ENCODE results near the gene OR2S2. TPM values are rescaled to one million over a fixed set of nuclear protein-coding genes. Genes with fewer than 3 reads are reported as not detected.

OR2S2 gene
- total and polyA plus RNA-seq, 5 experiments from 2014 or later, result not detected

DNA sequence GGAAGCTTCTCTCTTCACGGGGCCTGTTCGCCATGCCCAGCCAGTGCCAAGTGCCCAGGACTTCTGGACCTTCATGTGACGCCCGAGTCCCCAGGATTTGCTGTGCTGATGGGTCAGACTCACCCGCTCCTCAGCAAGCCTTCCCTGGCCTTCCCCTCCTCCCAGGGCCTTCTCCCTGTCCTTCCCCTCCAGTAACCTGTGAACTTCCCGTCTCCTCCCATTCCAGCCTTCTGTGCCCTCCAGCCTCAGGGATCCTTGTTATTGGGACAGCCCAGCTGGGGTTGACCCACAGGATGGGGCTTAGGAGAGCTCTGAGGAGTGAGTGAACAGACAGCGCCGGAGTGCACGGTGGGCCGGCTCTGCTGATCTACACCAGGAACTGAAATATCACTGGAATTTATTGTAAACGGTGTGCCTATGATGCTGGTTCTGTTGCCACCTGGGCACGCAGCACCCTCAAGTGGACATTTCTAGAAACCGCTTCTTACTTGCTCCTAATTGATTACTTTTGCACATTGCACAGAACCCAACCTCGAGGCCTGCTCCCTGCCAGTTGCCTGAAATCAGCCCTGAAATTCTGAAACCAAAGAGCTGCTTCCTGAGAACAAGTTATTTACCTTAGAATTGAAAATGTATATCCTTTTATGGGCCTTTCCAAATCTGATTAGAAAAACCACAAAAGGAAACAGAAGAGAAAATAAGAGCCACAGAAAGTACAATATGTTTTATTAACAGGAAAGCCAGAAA lies 47.2 kb downstream of the OR2S2 start:
- H3K27me3 Mint-ChIP-seq, result no peaks in the 10 kb centered on the region
- DNase-seq (peak in 8 of 10 donors; percentile 14 to 66 (median 36)), ATAC-seq (peak; percentile 71 to 75)
- H3K4me3 Mint-ChIP-seq, result peak overlapping the region; percentile 47 to 92 (median 72)
- no peaks in the 10 kb centered on the region for H3K36me3 Mint-ChIP-seq
- peaks cover 34 to 56% (median 55%) of the 10 kb centered on the region in 4 donors for H3K4me1 Mint-ChIP-seq
- H3K9me3 Mint-ChIP-seq, result no peaks in the 10 kb centered on the region
- POLR2A ChIA-PET, result interaction anchor here (0.7 to 1.0 kb wide), 2 partner anchors 98 to 175 kb away, joined by 3 read pairs; no protein-coding TSS in a partner anchor
- H3K27ac Mint-ChIP-seq, result peak overlapping the region; percentile 89 to 98 (median 94)

DNA sequence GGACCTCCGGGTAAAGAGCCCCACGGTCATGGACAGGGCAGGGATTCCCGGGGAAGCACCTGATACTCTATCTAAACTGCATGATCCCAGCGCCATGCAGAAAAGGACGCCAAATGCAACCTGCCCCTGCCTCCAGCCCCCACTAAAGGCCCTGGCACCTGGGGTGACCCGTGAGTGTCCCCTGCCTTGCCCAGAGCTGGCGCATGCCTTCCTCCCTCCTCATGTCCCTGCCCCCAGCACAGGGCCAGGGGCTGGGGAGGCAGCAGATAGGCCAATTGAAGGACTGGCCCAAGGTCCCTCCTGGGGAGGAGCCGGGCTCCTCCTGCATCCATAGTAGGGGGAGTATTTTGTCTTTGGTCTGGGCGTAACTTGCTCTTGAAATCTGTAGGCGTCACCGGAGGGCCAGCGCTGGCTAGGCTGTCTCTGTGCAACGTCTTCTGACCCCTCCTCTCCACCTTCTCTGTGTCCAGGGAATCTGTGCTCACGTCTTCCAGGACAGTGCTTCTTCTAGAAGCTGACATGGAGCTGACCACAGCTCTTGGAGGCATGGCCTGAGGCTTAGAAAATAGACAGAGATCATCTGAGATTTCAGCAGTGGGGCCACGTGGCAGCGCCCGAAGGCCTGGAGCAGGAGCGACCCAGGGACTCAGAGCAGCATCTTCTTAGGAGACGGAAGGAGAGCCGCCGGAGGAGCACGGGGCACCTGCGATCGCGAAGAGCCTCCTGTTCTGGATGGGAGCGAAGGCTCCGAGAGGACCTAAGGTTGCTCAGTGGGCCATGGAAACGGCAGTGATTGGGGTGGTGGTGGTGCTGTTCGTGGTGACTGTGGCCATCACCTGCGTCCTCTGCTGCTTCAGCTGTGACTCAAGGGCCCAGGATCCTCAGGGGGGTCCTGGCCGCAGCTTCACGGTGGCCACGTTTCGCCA lies 48.0 kb downstream of the OR2S2 start:
- peaks cover 36 to 57% (median 55%) of the 10 kb centered on the region in 4 donors for H3K4me1 Mint-ChIP-seq
- peak overlapping the region; percentile 65 to 98 (median 91) for H3K27ac Mint-ChIP-seq
- H3K27me3 Mint-ChIP-seq, result no peaks in the 10 kb centered on the region
- ATAC-seq (no peak), DNase-seq (no peak)
- H3K9me3 Mint-ChIP-seq, result no peaks in the 10 kb centered on the region
- H3K4me3 Mint-ChIP-seq, result peak overlapping the region in 5 of 10 donors; percentile 26 to 86 (median 70)
- H3K36me3 Mint-ChIP-seq, result no peaks in the 10 kb centered on the region
- POLR2A ChIA-PET, result interaction anchor here (1.0 to 1.2 kb wide), 2 partner anchors 28 to 174 kb away, joined by 3 to 4 read pairs; no protein-coding TSS in a partner anchor

DNA sequence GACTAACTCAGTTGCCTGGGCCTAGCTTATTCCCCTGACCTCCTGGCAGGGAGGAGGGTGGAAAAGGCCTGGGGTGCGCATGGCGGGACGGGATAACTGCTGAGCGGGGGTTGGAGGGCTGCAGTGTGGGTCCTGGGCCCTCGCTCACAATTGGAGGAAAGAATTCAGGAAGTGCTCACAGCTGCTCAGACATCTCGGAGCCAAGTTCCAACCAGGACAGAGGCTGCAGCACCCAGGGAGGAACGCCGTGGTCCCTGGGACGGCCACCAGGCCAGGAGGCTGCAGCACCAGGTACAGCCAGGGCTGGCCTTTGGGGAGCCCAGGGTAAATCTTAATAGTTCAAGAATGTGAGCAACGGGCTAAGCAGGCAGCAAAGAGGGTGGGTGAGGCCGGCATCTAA lies 48.7 kb downstream of the OR2S2 start, which contains the start of gene SPAAR:
TSS of gene SPAAR (plus strand) at position 217 of the 400 bp plus-strand sequence. CDS start 974 bp downstream, outside the sequence.
- no peak for ATAC-seq
- H3K4me1 Mint-ChIP-seq, result peaks cover 36 to 60% (median 56%) of the 10 kb centered on the region in 4 donors
- H3K27ac Mint-ChIP-seq, result peak within 1 kb of the TSS; percentile 71 to 98 (median 84)
- H3K4me3 Mint-ChIP-seq, result peak within 1 kb of the TSS in 8 of 10 donors; percentile 20 to 86 (median 61)
- no peaks in the 10 kb centered on the region for H3K9me3 Mint-ChIP-seq
- no peak for DNase-seq
- no peaks in the 10 kb centered on the region for H3K36me3 Mint-ChIP-seq
- no peaks in the 10 kb centered on the region for H3K27me3 Mint-ChIP-seq
- POLR2A ChIA-PET, result interaction anchor here (1.2 kb wide), 1 partner anchor 29 kb away, joined by 4 read pairs; no protein-coding TSS in a partner anchor

DNA sequence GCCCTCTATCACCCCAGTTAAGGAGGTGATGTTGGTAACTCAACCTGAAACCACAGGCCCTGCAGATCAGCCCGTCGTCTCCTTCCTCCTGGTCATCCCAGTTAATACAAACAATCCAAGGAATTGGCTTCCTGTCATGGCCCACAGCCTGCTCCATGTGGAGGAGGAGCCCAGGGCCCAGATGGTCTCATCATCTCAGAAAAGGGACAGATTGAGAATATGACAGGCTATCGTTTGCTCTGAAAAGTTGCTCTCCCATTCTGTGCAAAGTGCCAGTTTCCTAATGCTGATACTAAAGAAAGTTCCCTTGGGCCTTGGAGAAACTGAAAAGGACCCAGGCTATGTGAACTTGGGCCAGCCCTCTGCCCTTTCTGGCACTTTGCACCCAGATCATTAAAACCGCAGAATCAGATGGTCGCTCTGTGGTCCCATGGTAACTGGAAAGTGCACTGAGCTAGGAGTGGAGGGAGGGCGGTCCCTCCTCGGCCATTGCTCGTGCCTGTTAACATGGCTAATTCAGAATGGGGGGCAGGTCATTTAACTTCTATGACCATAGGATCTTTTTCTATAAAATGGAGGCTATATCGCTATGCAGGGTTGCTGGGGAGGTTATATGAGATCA lies 49.3 kb downstream of the OR2S2 start:
- Mint-ChIP-seq H3K36me3 (no peaks in the 10 kb centered on the region), H3K4me3 (peak overlapping the region in 8 of 10 donors; percentile 20 to 70 (median 48)), H3K9me3 (no peaks in the 10 kb centered on the region), H3K27ac (peak overlapping the region in 9 of 10 donors; percentile 18 to 91 (median 72)), H3K27me3 (no peaks in the 10 kb centered on the region), H3K4me1 (peaks cover 36 to 60% (median 56%) of the 10 kb centered on the region in 4 donors)
- POLR2A ChIA-PET, result interaction anchor here (0.8 kb wide), 1 partner anchor 13 kb away, joined by 3 read pairs; no protein-coding TSS in a partner anchor
- ATAC-seq (no peak), DNase-seq (no peak)

DNA sequence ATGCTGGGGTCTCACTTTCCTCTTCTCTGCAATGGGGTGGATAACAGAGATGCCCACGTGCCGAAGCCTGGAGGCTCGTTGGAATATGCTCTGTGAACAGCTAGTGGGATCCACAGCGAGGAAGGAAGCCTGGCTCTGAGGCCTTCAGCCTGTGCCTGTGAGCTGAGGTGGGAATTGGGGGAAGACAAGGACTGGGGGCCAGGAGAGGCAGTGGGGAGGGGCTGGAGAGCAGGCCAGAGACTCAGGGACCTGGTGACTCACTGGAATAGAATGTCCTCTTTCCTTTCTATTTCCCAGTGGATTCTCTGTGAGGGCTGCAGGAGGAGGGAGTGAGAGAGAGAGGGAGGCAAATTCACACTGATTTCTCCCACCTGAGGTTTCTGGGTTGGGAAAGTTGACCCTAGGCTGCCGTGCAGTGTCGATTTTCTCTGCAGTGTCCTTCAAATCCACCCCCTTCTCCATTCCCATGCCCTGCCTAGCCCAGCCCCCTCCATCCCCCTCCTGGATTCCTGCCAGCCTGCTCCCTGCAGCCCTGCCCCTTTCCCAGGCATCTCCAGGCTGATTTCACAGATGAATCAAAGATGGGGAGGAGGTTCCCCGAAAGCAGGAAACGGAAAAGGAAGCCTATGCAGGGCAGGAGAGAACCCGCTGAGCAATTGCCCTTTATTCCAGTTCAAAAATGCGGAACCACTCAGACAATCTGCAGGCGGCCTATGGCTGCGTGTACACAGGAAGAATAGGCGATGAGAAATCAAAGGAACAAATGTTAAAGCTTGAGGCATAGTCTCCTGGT lies 50.0 kb downstream of the OR2S2 start:
- Mint-ChIP-seq H3K27me3 (peaks cover 0 to under 1% (median 0%) of the 10 kb centered on the region in 5 donors), H3K4me3 (peak overlapping the region in 8 of 10 donors; percentile 20 to 71 (median 40)), H3K4me1 (peaks cover 36 to 65% (median 60%) of the 10 kb centered on the region in 4 donors), H3K9me3 (no peaks in the 10 kb centered on the region), H3K36me3 (no peaks in the 10 kb centered on the region), H3K27ac (peak overlapping the region in 7 of 10 donors; percentile 18 to 77 (median 63))
- POLR2A ChIA-PET, result interaction anchor here (0.8 kb wide), 1 partner anchor 14 kb away, joined by 3 read pairs; no protein-coding TSS in a partner anchor
- ATAC-seq, result peak in 1 of 2 donors; percentile 50
- DNase-seq, result peak in 1 of 10 donors; percentile 16

Other genes with a start within 250 kb of the OR2S2 start
- gene TLN1, start 226.0 kb downstream of the OR2S2 start, total RNA-seq, result 100 to 1,000 TPM; 204 to 233 TPM
- 10 to 100 TPM; 32.9 to 88.9 (median 36.4) TPM for gene TLN1, start 226.0 kb downstream of the OR2S2 start, polyA plus RNA-seq
- 10 to 100 TPM; 17.1 to 19.5 TPM for gene CREB3, start 225.5 kb downstream of the OR2S2 start, total RNA-seq
- gene CREB3, start 225.5 kb downstream of the OR2S2 start, polyA plus RNA-seq, result 10 to 100 TPM; 29.8 to 40.3 (median 33.1) TPM
- 10 to 100 TPM; 56.7 to 65.4 TPM for gene GBA2, start 208.9 kb downstream of the OR2S2 start, total RNA-seq
- gene GBA2, start 208.9 kb downstream of the OR2S2 start, polyA plus RNA-seq, result 10 to 100 TPM; 14.8 to 28.3 (median 22.0) TPM
- gene RGP1, start 208.9 kb downstream of the OR2S2 start, total RNA-seq, result 10 to 100 TPM; 30.7 to 31.7 TPM
- 1 to 10 TPM; 6.8 to 9.6 (median 8.1) TPM for gene RGP1, start 208.9 kb downstream of the OR2S2 start, polyA plus RNA-seq
- 1 to 10 TPM in 1 of 2 experiments, under 1 TPM in 1; 0.88 to 1.7 TPM for gene MSMP, start 203.9 kb downstream of the OR2S2 start, total RNA-seq
- 1 to 10 TPM in 1 of 3 donors, not detected in 2; 1.3 TPM for gene MSMP, start 203.9 kb downstream of the OR2S2 start, polyA plus RNA-seq
- gene NPR2, start 166.6 kb downstream of the OR2S2 start, total RNA-seq, result 10 to 100 TPM; 12.6 to 12.7 TPM
- gene NPR2, start 166.6 kb downstream of the OR2S2 start, polyA plus RNA-seq, result under 1 TPM; 0.20 to 0.94 (median 0.36) TPM
- gene SPAG8, start 145.9 kb downstream of the OR2S2 start, total RNA-seq, result 1 to 10 TPM; 7.0 to 8.9 TPM
- 1 to 10 TPM in 2 of 3 donors, under 1 TPM in 1; 0.17 to 2.2 (median 1.7) TPM for gene SPAG8, start 145.9 kb downstream of the OR2S2 start, polyA plus RNA-seq
- gene HINT2, start 143.1 kb downstream of the OR2S2 start, total RNA-seq, result 10 to 100 TPM; 25.4 to 27.9 TPM
- gene HINT2, start 143.1 kb downstream of the OR2S2 start, polyA plus RNA-seq, result 10 to 100 TPM; 73.0 to 87.9 (median 78.5) TPM
- gene FAM221B, start 129.4 kb downstream of the OR2S2 start, total RNA-seq, result not detected
- not detected for gene FAM221B, start 129.4 kb downstream of the OR2S2 start, polyA plus RNA-seq
- gene TMEM8B, start 128.9 kb downstream of the OR2S2 start, total RNA-seq, result 10 to 100 TPM in 1 of 2 experiments, 1 to 10 TPM in 1; 8.8 to 10.2 TPM
- 1 to 10 TPM; 1.5 to 2.4 (median 2.1) TPM for gene TMEM8B, start 128.9 kb downstream of the OR2S2 start, polyA plus RNA-seq
- gene OR13J1, start 87.8 kb downstream of the OR2S2 start, total RNA-seq, result not detected
- gene OR13J1, start 87.8 kb downstream of the OR2S2 start, polyA plus RNA-seq, result not detected
- not detected for gene HRCT1, start 52.0 kb downstream of the OR2S2 start, total RNA-seq
- gene HRCT1, start 52.0 kb downstream of the OR2S2 start, polyA plus RNA-seq, result not detected
- not detected for gene SPAAR, start 48.7 kb downstream of the OR2S2 start, total RNA-seq
- gene SPAAR, start 48.7 kb downstream of the OR2S2 start, polyA plus RNA-seq, result not detected
- 10 to 100 TPM in 1 of 2 experiments, 1 to 10 TPM in 1; 9.8 to 12.1 TPM for gene RECK, start 78.8 kb upstream of the OR2S2 start, total RNA-seq
- gene RECK, start 78.8 kb upstream of the OR2S2 start, polyA plus RNA-seq, result 10 to 100 TPM; 13.2 to 14.8 (median 13.5) TPM
- 1 to 10 TPM; 7.0 to 7.6 TPM for gene GLIPR2, start 178.6 kb upstream of the OR2S2 start, total RNA-seq
- gene GLIPR2, start 178.6 kb upstream of the OR2S2 start, polyA plus RNA-seq, result 10 to 100 TPM; 43.2 to 78.9 (median 55.3) TPM
- under 1 TPM in 1 of 2 experiments, not detected in 1; 0.19 TPM for gene CCIN, start 211.2 kb upstream of the OR2S2 start, total RNA-seq
- under 1 TPM in 1 of 3 donors, not detected in 2; 0.09 TPM for gene CCIN, start 211.2 kb upstream of the OR2S2 start, polyA plus RNA-seq
- 10 to 100 TPM; 56.7 to 59.0 TPM for gene CLTA, start 232.8 kb upstream of the OR2S2 start, total RNA-seq
- 10 to 100 TPM; 60.8 to 84.5 (median 71.0) TPM for gene CLTA, start 232.8 kb upstream of the OR2S2 start, polyA plus RNA-seq

Measured in naive thymus-derived CD8-positive, alpha-beta T cell (primary cell).